Skeletal muscle satellite cell (primary cell): ENCODE data around the gene TRANK1.

Experiments used
- H3K27me3 ChIP-seq: 2 replicates; pipeline ENCODE4 v1.7.0; 2013; ENCODE audit warnings: low read length; ENCODE audit not compliant: control insufficient read depth, insufficient read depth
- H3K36me3 ChIP-seq: 2 replicates; pipeline ENCODE4 v1.7.0; 2013; ENCODE audit warnings: mild to moderate bottlenecking, control low read depth, low read length; ENCODE audit not compliant: insufficient read depth
- H3K4me1 ChIP-seq: 2 replicates; pipeline ENCODE4 v1.7.0; 2013; ENCODE audit warnings: low read length; ENCODE audit not compliant: control insufficient read depth, insufficient read depth
- H3K4me2 ChIP-seq: 2 replicates; pipeline ENCODE4 v1.7.0; 2013; ENCODE audit warnings: mild to moderate bottlenecking, low read length
- H3K4me3 ChIP-seq: 2 replicates; pipeline ENCODE4 v1.7.0; 2013; ENCODE audit warnings: low read length
- H3K9ac ChIP-seq: 2 replicates; pipeline ENCODE4 v1.7.0; 2013; ENCODE audit warnings: mild to moderate bottlenecking, low read depth, low read length, moderate library complexity
- H3K9me3 ChIP-seq: replicated peaks from 2 replicates; pipeline ENCODE4 v1.7.0; 2013; ENCODE audit warnings: mild to moderate bottlenecking, control low read depth, low read length

Gene TRANK1

GRCh38 chr3:36826240-36826639 is 118.6 kb downstream of the TRANK1 start:
- Histone ChIP-seq H3K36me3 (no peaks in the 10 kb centered on the region), H3K4me2 (no peak overlapping the region), H3K27me3 (no peaks in the 10 kb centered on the region), H3K4me1 (no peaks in the 10 kb centered on the region), H3K4me3 (no peak overlapping the region), H3K9me3 (no peaks in the 10 kb centered on the region), H3K9ac (no peak overlapping the region)

- Histone ChIP-seq H3K4me1 (no peaks in the 10 kb centered on the region), H3K27me3 (no peaks in the 10 kb centered on the region), H3K4me2 (no peak overlapping the region), H3K9ac (no peak overlapping the region), H3K4me3 (no peak overlapping the region), H3K9me3 (no peaks in the 10 kb centered on the region), H3K36me3 (no peaks in the 10 kb centered on the region)
Measured at GRCh38 chr3:36824443-36824842, 120.4 kb downstream of the TRANK1 start.

DNA sequence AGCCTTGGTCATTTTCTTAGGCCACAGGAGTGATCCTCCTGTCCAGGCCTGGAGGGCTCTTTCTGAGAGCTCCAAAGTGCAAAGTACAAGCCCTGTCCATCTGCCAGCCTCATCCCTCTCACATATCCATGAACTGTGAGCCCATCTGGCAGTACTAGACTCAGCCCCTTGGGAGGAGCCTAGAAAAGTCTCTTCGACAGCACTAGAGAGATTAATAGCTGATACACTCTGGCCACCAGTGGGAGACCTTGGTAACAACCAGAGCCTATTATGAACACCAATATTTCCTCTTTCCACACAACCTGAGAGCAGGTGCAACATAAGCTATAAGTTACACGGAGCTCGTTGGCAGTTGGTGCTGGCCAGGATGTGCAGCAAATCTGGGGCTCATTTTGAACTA is 121.0 kb downstream of the TRANK1 start:
- Histone ChIP-seq H3K27me3 (no peaks in the 10 kb centered on the region), H3K4me3 (no peak overlapping the region), H3K4me2 (no peak overlapping the region), H3K36me3 (no peaks in the 10 kb centered on the region), H3K9ac (no peak overlapping the region), H3K9me3 (no peaks in the 10 kb centered on the region), H3K4me1 (no peaks in the 10 kb centered on the region)

GRCh38 chr3:36820083-36820482 is 124.8 kb downstream of the TRANK1 start:
- Histone ChIP-seq H3K36me3 (no peaks in the 10 kb centered on the region), H3K9me3 (no peaks in the 10 kb centered on the region), H3K9ac (no peak overlapping the region), H3K4me3 (no peak overlapping the region), H3K27me3 (peaks cover 16% of the 10 kb centered on the region), H3K4me2 (no peak overlapping the region), H3K4me1 (no peaks in the 10 kb centered on the region)

DNA sequence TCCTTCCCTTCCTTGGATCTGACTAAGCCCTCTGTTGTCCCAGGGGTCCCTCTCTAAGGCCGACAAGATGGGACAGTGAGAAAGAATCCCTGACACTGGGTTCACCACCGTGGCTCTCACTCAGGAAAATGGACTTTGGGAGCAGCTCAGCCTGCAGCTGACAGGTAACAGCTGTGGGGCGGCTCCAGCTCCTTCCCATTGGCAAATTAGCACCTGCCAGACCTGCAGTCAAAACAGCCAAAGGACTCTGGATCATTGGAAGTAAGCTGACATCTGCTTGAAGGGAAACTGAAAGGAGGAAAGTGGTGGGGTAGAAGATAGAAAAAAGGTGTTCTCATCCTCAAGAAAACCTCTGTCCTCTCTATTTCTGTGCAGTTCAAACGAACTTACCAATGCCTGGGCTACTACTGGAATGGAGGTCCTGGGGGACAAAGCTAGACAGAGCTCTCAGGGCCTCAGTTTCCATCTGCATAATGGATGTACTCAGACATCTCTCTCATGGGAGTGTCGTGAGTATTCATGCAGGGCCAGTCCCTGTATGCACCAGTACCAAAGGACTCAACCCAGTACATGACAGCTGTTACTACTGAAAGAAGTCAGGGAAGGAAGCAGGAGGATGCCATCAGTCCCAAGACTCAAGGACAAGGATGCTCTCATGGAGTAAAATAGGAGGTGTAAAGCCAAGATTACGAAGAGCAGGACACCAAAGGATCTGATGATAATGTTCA is 126.9 kb downstream of the TRANK1 start:
- H3K9ac ChIP-seq = no peak overlapping the region
- H3K4me2 ChIP-seq = no peak overlapping the region
- H3K36me3 ChIP-seq = no peaks in the 10 kb centered on the region
- H3K4me1 ChIP-seq = no peaks in the 10 kb centered on the region
- peaks cover 16% of the 10 kb centered on the region for H3K27me3 ChIP-seq
- no peak overlapping the region for H3K4me3 ChIP-seq
- H3K9me3 ChIP-seq = no peaks in the 10 kb centered on the region

GRCh38 chr3:36815375-36815774 is 129.5 kb downstream of the TRANK1 start:
- Histone ChIP-seq H3K9me3 (no peaks in the 10 kb centered on the region), H3K4me3 (no peak overlapping the region), H3K4me1 (no peaks in the 10 kb centered on the region), H3K9ac (no peak overlapping the region), H3K4me2 (no peak overlapping the region), H3K36me3 (no peaks in the 10 kb centered on the region), H3K27me3 (peaks cover 16% of the 10 kb centered on the region)

- H3K9ac ChIP-seq = no peak overlapping the region
- H3K27me3 ChIP-seq = peaks cover 16% of the 10 kb centered on the region
- H3K36me3 ChIP-seq = no peaks in the 10 kb centered on the region
- H3K4me3 ChIP-seq = no peak overlapping the region
- no peak overlapping the region for H3K4me2 ChIP-seq
- no peaks in the 10 kb centered on the region for H3K9me3 ChIP-seq
- H3K4me1 ChIP-seq = no peaks in the 10 kb centered on the region
Measured at GRCh38 chr3:36814776-36815175, 130.1 kb downstream of the TRANK1 start.

GRCh38 chr3:36814066-36814717 is 130.7 kb downstream of the TRANK1 start:
- Histone ChIP-seq H3K36me3 (no peaks in the 10 kb centered on the region), H3K27me3 (peaks cover 16% of the 10 kb centered on the region), H3K4me2 (no peak overlapping the region), H3K9me3 (no peaks in the 10 kb centered on the region), H3K9ac (no peak overlapping the region), H3K4me1 (no peaks in the 10 kb centered on the region), H3K4me3 (no peak overlapping the region)

- no peaks in the 10 kb centered on the region for H3K9me3 ChIP-seq
- no peak overlapping the region for H3K4me2 ChIP-seq
- H3K27me3 ChIP-seq = peaks cover 16% of the 10 kb centered on the region
- no peaks in the 10 kb centered on the region for H3K4me1 ChIP-seq
- H3K9ac ChIP-seq = no peak overlapping the region
- no peak overlapping the region for H3K4me3 ChIP-seq
- no peaks in the 10 kb centered on the region for H3K36me3 ChIP-seq
Measured at GRCh38 chr3:36813305-36813704, 131.5 kb downstream of the TRANK1 start.

DNA sequence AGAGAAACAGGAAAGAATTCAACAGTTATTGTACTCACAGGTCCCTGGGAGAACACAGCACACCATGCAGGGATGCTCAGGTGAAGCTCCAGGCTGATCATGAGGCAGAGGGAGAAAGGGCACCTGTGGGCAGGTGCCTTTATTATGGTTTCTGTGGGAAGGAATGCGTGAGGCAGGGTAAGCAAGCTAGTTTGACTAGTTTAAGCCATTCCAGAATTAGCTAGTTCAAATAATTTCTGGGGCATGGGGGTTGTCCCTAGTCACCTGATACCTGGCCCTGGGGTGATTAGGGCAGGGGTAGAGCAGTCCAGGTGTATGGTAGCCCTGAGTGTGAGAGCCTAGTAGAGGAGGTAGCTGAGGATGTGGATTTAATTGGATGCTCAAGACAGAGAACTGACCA is 132.6 kb downstream of the TRANK1 start:
- no peaks in the 10 kb centered on the region for H3K36me3 ChIP-seq
- peaks cover 8% of the 10 kb centered on the region for H3K27me3 ChIP-seq
- no peak overlapping the region for H3K4me2 ChIP-seq
- H3K4me3 ChIP-seq = no peak overlapping the region
- no peaks in the 10 kb centered on the region for H3K4me1 ChIP-seq
- no peak overlapping the region for H3K9ac ChIP-seq
- H3K9me3 ChIP-seq = no peaks in the 10 kb centered on the region

DNA sequence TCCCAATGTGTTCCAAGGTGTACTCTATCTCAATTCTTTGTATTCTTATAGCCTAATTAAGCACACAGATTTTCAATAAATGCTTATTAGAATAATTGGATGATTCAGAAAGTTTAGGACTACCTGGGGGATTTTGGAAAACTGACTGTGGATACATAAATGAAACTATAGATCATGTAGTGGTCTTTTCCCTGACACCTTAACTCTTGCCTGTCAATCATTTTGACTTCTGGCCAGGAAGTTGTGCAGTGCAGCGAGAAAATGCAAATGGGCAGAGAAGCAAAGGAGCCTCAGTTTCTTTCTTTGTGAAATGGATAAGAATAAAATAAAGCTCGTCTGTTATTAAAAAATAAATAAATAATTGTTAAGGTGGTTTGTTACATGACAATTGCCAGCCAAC is 133.1 kb downstream of the TRANK1 start:
- H3K4me2 ChIP-seq = no peak overlapping the region
- no peaks in the 10 kb centered on the region for H3K4me1 ChIP-seq
- no peaks in the 10 kb centered on the region for H3K9me3 ChIP-seq
- H3K36me3 ChIP-seq = no peaks in the 10 kb centered on the region
- H3K9ac ChIP-seq = no peak overlapping the region
- H3K4me3 ChIP-seq = no peak overlapping the region
- peaks cover 4% of the 10 kb centered on the region for H3K27me3 ChIP-seq
